ENCODE data around the gene CIC.

The CIC gene

DNA sequence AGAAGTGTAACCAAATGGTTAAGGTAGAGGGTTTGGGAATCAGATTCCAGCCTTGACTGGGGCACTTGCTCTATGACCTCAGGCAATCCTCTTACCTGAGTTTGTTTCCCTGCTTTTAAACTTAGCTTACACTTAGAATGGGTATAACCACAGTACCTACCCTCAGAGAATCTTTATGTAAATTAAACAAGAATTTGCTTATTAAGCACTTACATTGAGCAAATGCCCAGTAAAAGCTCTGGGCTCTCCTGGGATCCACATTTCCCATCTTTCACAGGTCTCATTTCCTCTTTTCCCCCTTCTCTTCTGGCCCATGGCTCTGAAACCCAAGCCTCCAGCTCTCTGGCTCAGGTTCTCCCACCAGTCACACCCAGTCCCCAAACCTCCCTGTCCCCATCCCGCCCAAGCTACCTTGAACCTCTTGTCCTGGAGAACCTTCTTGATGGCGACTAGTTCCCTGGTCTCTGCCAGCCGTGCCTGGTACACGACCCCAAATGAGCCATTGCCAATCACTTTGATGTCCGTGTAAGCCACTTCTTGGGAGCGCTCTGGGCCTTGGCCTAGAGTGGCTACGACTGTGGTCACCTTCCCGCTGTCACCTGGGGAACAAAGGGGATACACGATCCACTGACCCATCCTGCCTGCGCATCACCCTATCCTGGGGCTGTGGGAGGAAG lies 29.4 kb upstream of the CIC start:
- Histone ChIP-seq H3K4me2 (ENCODE audit: low read length) (no peak overlapping the region), H3K79me2 (ENCODE audit: low read length) (peaks cover 43% of the 10 kb centered on the region)

GRCh38 chr19:42241279-42241678 lies 27.8 kb upstream of the CIC start:
- Histone ChIP-seq H3K4me2 (ENCODE audit: low read length) (peak overlapping the region; percentile 85), H4K20me1 (ENCODE audit: insufficient read depth, low read length) (no peaks in the 10 kb centered on the region), H3K9me3 (ENCODE audit: insufficient read depth, low read length) (no peaks in the 10 kb centered on the region), H3K4me3 (ENCODE audit: low read length) (peak overlapping the region; percentile 82), H3K79me2 (ENCODE audit: low read length) (peaks cover 43% of the 10 kb centered on the region), H3K27me3 (ENCODE audit: low read depth, low read length) (no peaks in the 10 kb centered on the region), H2AFZ (ENCODE audit: low read depth, low read length) (no peak overlapping the region), H3K9ac (ENCODE audit: low read length) (peak overlapping the region; percentile 86), H3K36me3 (replicated peaks; ENCODE audit: low read depth, low read length) (peaks cover 18% of the 10 kb centered on the region), H3K27ac (ENCODE audit: low read length) (no peak overlapping the region; the same call in 1 of the 2 replicates), H3K4me1 (ENCODE audit: low read length) (peaks cover 19% of the 10 kb centered on the region)
- TF ChIP-seq EZH2phosphoT487 (IDR thresholded peaks at IDR 0.05; ENCODE audit: low read depth), result no peak
- TF ChIP-seq, protein P1, sequence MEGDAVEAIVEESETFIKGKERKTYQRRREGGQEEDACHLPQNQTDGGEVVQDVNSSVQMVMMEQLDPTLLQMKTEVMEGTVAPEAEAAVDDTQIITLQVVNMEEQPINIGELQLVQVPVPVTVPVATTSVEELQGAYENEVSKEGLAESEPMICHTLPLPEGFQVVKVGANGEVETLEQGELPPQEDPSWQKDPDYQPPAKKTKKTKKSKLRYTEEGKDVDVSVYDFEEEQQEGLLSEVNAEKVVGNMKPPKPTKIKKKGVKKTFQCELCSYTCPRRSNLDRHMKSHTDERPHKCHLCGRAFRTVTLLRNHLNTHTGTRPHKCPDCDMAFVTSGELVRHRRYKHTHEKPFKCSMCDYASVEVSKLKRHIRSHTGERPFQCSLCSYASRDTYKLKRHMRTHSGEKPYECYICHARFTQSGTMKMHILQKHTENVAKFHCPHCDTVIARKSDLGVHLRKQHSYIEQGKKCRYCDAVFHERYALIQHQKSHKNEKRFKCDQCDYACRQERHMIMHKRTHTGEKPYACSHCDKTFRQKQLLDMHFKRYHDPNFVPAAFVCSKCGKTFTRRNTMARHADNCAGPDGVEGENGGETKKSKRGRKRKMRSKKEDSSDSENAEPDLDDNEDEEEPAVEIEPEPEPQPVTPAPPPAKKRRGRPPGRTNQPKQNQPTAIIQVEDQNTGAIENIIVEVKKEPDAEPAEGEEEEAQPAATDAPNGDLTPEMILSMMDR (IDR thresholded peaks at IDR 0.05; ENCODE audit: low read depth, low read length), result no peak

More for the DNA sequence above, 29.4 kb upstream of the CIC start:
- H3K27ac ChIP-seq (ENCODE audit: low read length), result no peak overlapping the region
- no peak overlapping the region for H3K9ac ChIP-seq (ENCODE audit: low read length)
- no peaks in the 10 kb centered on the region for H3K9me3 ChIP-seq (ENCODE audit: insufficient read depth, low read length)
- peaks cover 33% of the 10 kb centered on the region for H3K36me3 ChIP-seq (replicated peaks; ENCODE audit: low read depth, low read length)
- H4K20me1 ChIP-seq (ENCODE audit: insufficient read depth, low read length), result no peaks in the 10 kb centered on the region
- no peaks in the 10 kb centered on the region for H3K27me3 ChIP-seq (ENCODE audit: low read depth, low read length)
- no peak overlapping the region for H3K4me3 ChIP-seq (ENCODE audit: low read length)
- no peak for TF ChIP-seq EZH2phosphoT487 (IDR thresholded peaks at IDR 0.05; ENCODE audit: low read depth)
- TF ChIP-seq, protein P1 (IDR thresholded peaks at IDR 0.05; ENCODE audit: low read depth, low read length), result no peak
- H3K4me1 ChIP-seq (ENCODE audit: low read length), result peaks cover 12% of the 10 kb centered on the region
- H2AFZ ChIP-seq (ENCODE audit: low read depth, low read length), result no peak overlapping the region

GRCh38 chr19:42242069-42242511 lies 27.0 kb upstream of the CIC start:
- Histone ChIP-seq H2AFZ (ENCODE audit: low read depth, low read length) (no peak overlapping the region), H4K20me1 (ENCODE audit: insufficient read depth, low read length) (no peaks in the 10 kb centered on the region), H3K9ac (ENCODE audit: low read length) (peak overlapping the region; percentile 86), H3K27me3 (ENCODE audit: low read depth, low read length) (no peaks in the 10 kb centered on the region), H3K79me2 (ENCODE audit: low read length) (peaks cover 43% of the 10 kb centered on the region), H3K4me1 (ENCODE audit: low read length) (peaks cover 27% of the 10 kb centered on the region), H3K4me2 (ENCODE audit: low read length) (peak overlapping the region; percentile 85), H3K4me3 (ENCODE audit: low read length) (peak overlapping the region; percentile 82), H3K27ac (ENCODE audit: low read length) (peak overlapping the region; percentile 33), H3K36me3 (replicated peaks; ENCODE audit: low read depth, low read length) (peaks cover 18% of the 10 kb centered on the region), H3K9me3 (ENCODE audit: insufficient read depth, low read length) (no peaks in the 10 kb centered on the region)
- no peak for TF ChIP-seq EZH2phosphoT487 (IDR thresholded peaks at IDR 0.05; ENCODE audit: low read depth)
- TF ChIP-seq, protein P1 (IDR thresholded peaks at IDR 0.05; ENCODE audit: low read depth, low read length), result no peak

- peak within 1 kb of the TSS; percentile 53; the same call in 1 of the 2 replicates for H2AFZ ChIP-seq (ENCODE audit: low read depth, low read length)
Measured at GRCh38 chr19:42242512-42243409, 26.3 kb upstream of the CIC start, which contains the start of gene GSK3A. Gene GSK3A, minus strand, starts transcription at chr19:42242602. Its CDS starts 137 bp downstream, at chr19:42242465.

More at GRCh38 chr19:42242512-42243409, 26.3 kb upstream of the CIC start, which contains the start of gene GSK3A:
- H4K20me1 ChIP-seq (ENCODE audit: insufficient read depth, low read length), result no peaks in the 10 kb centered on the region
- H3K4me1 ChIP-seq (ENCODE audit: low read length), result peaks cover 29% of the 10 kb centered on the region
- H3K4me2 ChIP-seq (ENCODE audit: low read length), result peak within 1 kb of the TSS; percentile 85
- TF ChIP-seq, protein P1 (IDR thresholded peaks at IDR 0.05; ENCODE audit: low read depth, low read length), result no peak
- TF ChIP-seq EZH2phosphoT487 (IDR thresholded peaks at IDR 0.05; ENCODE audit: low read depth), result no peak
- H3K9ac ChIP-seq (ENCODE audit: low read length), result peak within 1 kb of the TSS; percentile 86
- no peaks in the 10 kb centered on the region for H3K9me3 ChIP-seq (ENCODE audit: insufficient read depth, low read length)
- no peaks in the 10 kb centered on the region for H3K27me3 ChIP-seq (ENCODE audit: low read depth, low read length)
- H3K36me3 ChIP-seq (replicated peaks; ENCODE audit: low read depth, low read length), result peaks cover 22% of the 10 kb centered on the region
- H3K27ac ChIP-seq (ENCODE audit: low read length), result peak within 1 kb of the TSS; percentile 71
- H3K79me2 ChIP-seq (ENCODE audit: low read length), result peaks cover 43% of the 10 kb centered on the region
- peak within 1 kb of the TSS; percentile 82 for H3K4me3 ChIP-seq (ENCODE audit: low read length)

Data from OCI-LY3 (cell line).